ENCODE measurements around the gene REPS2. TPM values are rescaled to one million over a fixed set of nuclear protein-coding genes. Genes with fewer than 3 reads are reported as not detected.

REPS2 gene
- total and polyA plus RNA-seq, 8 donors, result 12.6 to 19.5 (median 15.1) TPM

DNA sequence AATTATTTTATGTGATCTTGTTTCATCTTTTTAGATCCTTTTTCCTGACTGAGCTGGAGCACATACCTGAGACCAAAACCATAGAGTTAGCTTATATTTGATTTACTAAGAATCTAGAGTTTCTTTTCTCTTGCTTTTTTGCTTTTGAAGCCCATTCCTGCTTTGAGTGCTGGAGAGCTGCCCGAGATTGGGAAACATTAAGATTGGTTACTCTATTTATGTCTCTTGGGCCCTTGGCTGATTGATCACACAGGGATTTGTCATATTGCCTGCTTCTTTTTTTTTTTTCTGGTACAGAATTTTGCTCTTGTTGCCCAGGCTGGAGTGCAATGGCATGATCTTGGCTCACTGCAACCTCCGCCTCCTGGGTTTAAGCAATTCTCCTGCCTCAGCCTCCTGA, 73.9 kb downstream of the REPS2 start:
- intact Hi-C loops (cut with DNase I), result no loop called here
- Histone ChIP-seq H3K36me3 (no peaks in the 10 kb centered on the region), H3K27ac (no peak overlapping the region), H3K4me3 (no peak overlapping the region), H3K9me3 (no peaks in the 10 kb centered on the region), H3K4me1 (peaks cover 0 to 7% of the 10 kb centered on the region in 2 donors), H3K27me3 (no peaks in the 10 kb centered on the region)
- TF ChIP-seq, protein P1, sequence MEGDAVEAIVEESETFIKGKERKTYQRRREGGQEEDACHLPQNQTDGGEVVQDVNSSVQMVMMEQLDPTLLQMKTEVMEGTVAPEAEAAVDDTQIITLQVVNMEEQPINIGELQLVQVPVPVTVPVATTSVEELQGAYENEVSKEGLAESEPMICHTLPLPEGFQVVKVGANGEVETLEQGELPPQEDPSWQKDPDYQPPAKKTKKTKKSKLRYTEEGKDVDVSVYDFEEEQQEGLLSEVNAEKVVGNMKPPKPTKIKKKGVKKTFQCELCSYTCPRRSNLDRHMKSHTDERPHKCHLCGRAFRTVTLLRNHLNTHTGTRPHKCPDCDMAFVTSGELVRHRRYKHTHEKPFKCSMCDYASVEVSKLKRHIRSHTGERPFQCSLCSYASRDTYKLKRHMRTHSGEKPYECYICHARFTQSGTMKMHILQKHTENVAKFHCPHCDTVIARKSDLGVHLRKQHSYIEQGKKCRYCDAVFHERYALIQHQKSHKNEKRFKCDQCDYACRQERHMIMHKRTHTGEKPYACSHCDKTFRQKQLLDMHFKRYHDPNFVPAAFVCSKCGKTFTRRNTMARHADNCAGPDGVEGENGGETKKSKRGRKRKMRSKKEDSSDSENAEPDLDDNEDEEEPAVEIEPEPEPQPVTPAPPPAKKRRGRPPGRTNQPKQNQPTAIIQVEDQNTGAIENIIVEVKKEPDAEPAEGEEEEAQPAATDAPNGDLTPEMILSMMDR (IDR thresholded peaks at IDR 0.05), result no peak
- peak in 2 of 4 donors; percentile 32 to 53 for DNase-seq
- ATAC-seq, result no peak

DNA sequence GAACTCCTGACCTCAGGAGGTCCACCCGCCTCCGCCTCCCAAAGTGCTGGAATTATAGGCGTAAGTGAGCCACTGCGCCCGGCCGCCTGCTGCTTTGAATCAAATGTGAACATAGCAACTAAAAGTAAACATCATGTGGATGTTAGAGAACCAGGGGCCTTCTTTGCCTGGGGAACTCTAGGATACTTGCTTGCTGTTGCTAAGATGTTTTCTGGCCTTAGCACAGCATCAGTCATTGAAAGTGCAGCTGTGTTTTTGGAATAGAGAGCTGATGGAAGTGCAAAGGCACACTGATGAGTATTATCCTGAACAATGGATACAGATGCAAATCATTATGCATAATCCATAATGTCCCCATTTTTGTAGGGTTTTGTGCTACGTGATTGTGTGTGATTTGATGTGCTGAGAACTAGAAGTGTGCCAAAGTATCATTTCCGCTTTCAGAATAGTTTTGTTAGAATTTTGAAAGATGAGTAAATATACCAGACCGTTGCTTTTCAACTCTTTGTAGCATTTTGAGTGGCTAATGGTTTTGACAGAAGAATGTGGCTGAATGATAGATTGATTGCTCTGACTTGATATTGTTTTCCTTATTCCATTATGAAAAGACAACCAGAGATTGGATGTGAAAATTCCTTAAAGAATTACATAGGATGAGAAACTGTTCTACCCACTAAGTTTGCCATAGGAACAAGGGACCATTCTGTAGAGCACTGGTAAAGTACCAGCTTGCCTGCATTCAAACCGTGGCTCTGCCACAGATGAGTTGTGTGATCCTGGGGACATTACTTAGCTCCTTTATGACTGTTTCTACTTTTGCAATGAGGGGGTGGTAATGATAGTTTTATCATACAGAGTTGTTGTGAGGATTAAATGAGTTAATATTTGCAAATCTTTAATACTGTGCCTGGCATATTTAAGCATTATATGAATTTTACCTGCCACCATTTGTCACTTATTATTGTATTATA, 74.7 kb downstream of the REPS2 start:
- ATAC-seq, result peak; percentile 41

DNA sequence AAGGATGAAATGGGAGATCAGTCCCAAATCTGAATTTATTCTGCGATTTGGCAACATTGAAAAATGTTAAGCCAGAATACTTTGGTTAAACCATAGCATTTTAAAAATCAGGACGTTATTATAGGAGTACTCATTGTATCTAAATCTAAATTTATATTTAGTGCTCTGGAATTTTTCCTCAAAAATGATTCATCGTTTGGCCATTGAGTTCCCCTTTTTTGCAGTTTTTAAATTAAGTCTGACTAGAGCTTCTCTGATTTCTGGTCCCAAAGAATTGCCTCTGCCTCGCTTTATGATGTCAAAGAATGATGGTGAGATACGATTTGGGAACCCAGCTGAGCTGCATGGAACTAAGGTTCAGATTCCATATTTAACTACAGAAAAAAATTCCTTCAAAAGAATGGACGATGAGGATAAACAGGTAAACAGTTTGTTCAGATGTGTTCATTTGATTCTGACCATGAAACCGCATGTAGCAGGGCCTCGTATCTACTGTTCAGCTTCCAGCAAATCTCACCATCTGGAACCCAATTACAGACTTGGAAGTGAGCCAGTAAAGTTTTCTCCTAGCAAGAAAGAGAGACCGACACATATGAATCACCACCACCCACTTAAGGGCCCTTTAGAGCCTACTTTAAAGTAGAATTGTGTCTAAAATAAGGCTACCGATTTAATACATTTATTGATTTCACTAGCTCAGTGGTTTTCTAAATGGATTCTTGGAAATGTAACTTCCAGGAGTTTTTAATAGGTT, 75.6 kb downstream of the REPS2 start:
- H3K4me3 ChIP-seq, result no peak overlapping the region
- peaks cover 0 to 7% of the 10 kb centered on the region in 2 donors for H3K4me1 ChIP-seq
- TF ChIP-seq, protein P1 (IDR thresholded peaks at IDR 0.05), result no peak
- intact Hi-C loops (cut with DNase I), result no loop called here
- no peaks in the 10 kb centered on the region for H3K9me3 ChIP-seq
- H3K36me3 ChIP-seq, result no peaks in the 10 kb centered on the region
- peak in 1 of 4 donors; percentile 43 for DNase-seq
- no peaks in the 10 kb centered on the region for H3K27me3 ChIP-seq
- H3K27ac ChIP-seq, result no peak overlapping the region
- peak; percentile 52 for ATAC-seq

More for the DNA sequence above, 74.7 kb downstream of the REPS2 start:
- Histone ChIP-seq H3K4me1 (peaks cover 0 to 7% of the 10 kb centered on the region in 2 donors), H3K4me3 (no peak overlapping the region), H3K27me3 (no peaks in the 10 kb centered on the region), H3K9me3 (no peaks in the 10 kb centered on the region), H3K27ac (no peak overlapping the region), H3K36me3 (no peaks in the 10 kb centered on the region)
- TF ChIP-seq, protein P1 (IDR thresholded peaks at IDR 0.05), result no peak
- intact Hi-C loops (cut with DNase I), result no loop called here
- peak in 2 of 4 donors; percentile 65 to 80 for DNase-seq

GRCh38 chrX:17023661-17024060, 77.2 kb downstream of the REPS2 start:
- H3K27me3 ChIP-seq, result no peaks in the 10 kb centered on the region
- no peak overlapping the region for H3K4me3 ChIP-seq
- DNase-seq (no peak), ATAC-seq (no peak)
- H3K4me1 ChIP-seq, result peaks cover 0 to 7% of the 10 kb centered on the region in 2 donors
- H3K9me3 ChIP-seq, result no peaks in the 10 kb centered on the region
- TF ChIP-seq, protein P1 (IDR thresholded peaks at IDR 0.05), result no peak
- intact Hi-C loops (cut with DNase I), result no loop called here
- no peak overlapping the region for H3K27ac ChIP-seq
- H3K36me3 ChIP-seq, result no peaks in the 10 kb centered on the region

DNA sequence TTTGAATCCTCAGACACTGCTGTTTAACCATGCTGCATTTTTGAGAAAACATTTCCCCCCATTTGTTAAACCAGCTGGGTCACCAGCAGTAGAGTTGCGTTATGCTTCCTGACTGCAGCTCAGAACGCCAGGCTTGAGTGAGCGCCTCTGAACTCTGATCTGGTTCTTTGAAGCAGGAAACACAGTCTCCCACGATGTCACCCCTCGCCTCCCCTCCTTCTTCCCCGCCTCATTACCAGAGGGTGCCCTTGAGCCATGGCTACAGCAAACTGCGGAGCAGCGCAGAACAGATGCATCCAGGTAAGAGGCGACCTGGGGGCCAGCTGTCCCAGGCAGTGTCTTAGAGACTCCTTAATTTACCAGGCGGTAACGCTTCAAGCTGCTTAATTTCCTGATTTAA, 78.4 kb downstream of the REPS2 start:
- DNase-seq (no peak), ATAC-seq (no peak)
- Histone ChIP-seq H3K4me1 (peaks cover 0 to 7% of the 10 kb centered on the region in 2 donors), H3K27ac (no peak overlapping the region), H3K36me3 (no peaks in the 10 kb centered on the region), H3K9me3 (no peaks in the 10 kb centered on the region), H3K27me3 (no peaks in the 10 kb centered on the region), H3K4me3 (no peak overlapping the region)
- intact Hi-C loops (cut with DNase I), result no loop called here
- TF ChIP-seq, protein P1 (IDR thresholded peaks at IDR 0.05), result no peak
